Left lung (tissue), 10 donors: ENCODE results near the gene CRYBG3. TPM values are rescaled to one million over a fixed set of nuclear protein-coding genes. Genes with fewer than 3 reads are reported as not detected.
A peak's percentile ranks its signal among the peaks of the same experiment; 100 is the strongest.

Source experiments
- ATAC-seq: fragments of 200-7000 bp; cut with Tn5 transposase; one replicate; pipeline ENCODE4 v1.9.1; 2020; ENCODE audit warnings: moderate library complexity
- DNase-seq, 4 donors: peaks; one replicate each; pipeline ENCODE4 v3.0.0-alpha.2; 2013 to 2020
- H3K27ac ChIP-seq, 2 donors: fragments of 200-600 bp; sonication (generic) in 1 of 2; one replicate each; pipeline versions ENCODE4 v1.5.0 to v1.8.0; 2020 to 2021
- H3K27me3 ChIP-seq, 2 donors: fragments of 200-600 bp; sonication (generic) in 1 of 2; one replicate each; pipeline versions ENCODE4 v1.5.0 to v1.8.0; 2020 to 2021
- H3K36me3 ChIP-seq, 2 donors: fragments of 200-600 bp; sonication (generic) in 1 of 2; one replicate each; pipeline versions ENCODE4 v1.5.0 to v1.8.0; 2020 to 2021
- H3K4me1 ChIP-seq, 2 donors: fragments of 200-600 bp; one replicate each; pipeline ENCODE4 v1.8.0; 2021
- H3K4me3 ChIP-seq, 2 donors: fragments of 200-600 bp; sonication (generic) in 1 of 2; one replicate each; pipeline versions ENCODE4 v1.5.0 to v1.8.0; 2020 to 2021; ENCODE audit warnings: mild to moderate bottlenecking in 1 of 2
- H3K9me3 ChIP-seq, 2 donors: fragments of 200-600 bp; sonication (generic) in 1 of 2; one replicate each; pipeline versions ENCODE4 v1.5.0 to v1.8.0; 2020 to 2021
- intact Hi-C, 2 donors: fragments of 100-400 bp; cut with DNase I; formaldehyde crosslinking; loops; one replicate each; pipeline versions ENCODE4 v1.11.2 to v1.14.2; 2022
- polyA plus RNA-seq, 6 donors: library from polyadenylated mRNA; unstranded; fragments of 120-200 nt; gene quantifications; one replicate each; pipeline ENCODE4 v1.2.1, GENCODE V29; 2013; ENCODE audit not compliant: insufficient read length in 6 of 6
- total RNA-seq, 2 donors: library from RNA; stranded (reverse); fragmentation: NEBNext Ultra II Directional; extraction: Animal tissue kit (Norgen Biotek cat#: 25700); gene quantifications; one replicate each; pipeline ENCODE4 v1.2.1, GENCODE V29; 2021
- TF ChIP-seq, protein P1 (sequence below), 2 donors: fragments of 200-600 bp; sonication (generic) in 1 of 2; IDR thresholded peaks; one replicate each; pipeline versions ENCODE4 v1.5.0 to v1.8.0; 2021; ENCODE audit warnings: antibody characterized with exemption in 2 of 2
- donor health status: DM: no; HTN: yes; CAD: no.
- donor health status: DM: no; HTN: no; CAD: no.

The CRYBG3 gene
- total and polyA plus RNA-seq, 8 donors: 24.2 to 38.4 (median 31.6) TPM

DNA sequence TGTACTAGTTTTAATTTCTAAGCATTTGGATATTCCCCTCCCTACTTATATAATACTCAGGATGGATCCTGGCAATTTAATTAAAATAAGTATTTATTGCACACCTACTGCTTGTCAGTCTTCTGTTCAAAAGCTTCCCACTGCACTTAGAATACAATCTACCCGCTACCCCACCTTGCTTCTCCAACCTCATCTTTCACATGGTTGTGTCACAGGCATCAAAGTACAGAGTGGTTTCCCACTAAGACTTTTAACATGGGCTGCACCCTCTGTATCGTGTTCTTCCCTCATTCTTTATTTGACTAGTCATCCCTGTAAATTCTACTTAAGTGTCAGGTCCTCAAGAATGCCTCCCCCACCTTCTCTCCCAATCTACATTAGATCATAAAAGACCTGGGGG is 115.4 kb downstream of the CRYBG3 start:
- Histone ChIP-seq H3K9me3 (no peaks in the 10 kb centered on the region), H3K27me3 (no peaks in the 10 kb centered on the region), H3K36me3 (peaks cover 0 to 50% of the 10 kb centered on the region in 2 donors), H3K4me1 (no peaks in the 10 kb centered on the region), H3K27ac (no peak overlapping the region), H3K4me3 (no peak overlapping the region)
- intact Hi-C loops: no loop called here
- DNase-seq (no peak), ATAC-seq (no peak)
- TF ChIP-seq, protein P1, sequence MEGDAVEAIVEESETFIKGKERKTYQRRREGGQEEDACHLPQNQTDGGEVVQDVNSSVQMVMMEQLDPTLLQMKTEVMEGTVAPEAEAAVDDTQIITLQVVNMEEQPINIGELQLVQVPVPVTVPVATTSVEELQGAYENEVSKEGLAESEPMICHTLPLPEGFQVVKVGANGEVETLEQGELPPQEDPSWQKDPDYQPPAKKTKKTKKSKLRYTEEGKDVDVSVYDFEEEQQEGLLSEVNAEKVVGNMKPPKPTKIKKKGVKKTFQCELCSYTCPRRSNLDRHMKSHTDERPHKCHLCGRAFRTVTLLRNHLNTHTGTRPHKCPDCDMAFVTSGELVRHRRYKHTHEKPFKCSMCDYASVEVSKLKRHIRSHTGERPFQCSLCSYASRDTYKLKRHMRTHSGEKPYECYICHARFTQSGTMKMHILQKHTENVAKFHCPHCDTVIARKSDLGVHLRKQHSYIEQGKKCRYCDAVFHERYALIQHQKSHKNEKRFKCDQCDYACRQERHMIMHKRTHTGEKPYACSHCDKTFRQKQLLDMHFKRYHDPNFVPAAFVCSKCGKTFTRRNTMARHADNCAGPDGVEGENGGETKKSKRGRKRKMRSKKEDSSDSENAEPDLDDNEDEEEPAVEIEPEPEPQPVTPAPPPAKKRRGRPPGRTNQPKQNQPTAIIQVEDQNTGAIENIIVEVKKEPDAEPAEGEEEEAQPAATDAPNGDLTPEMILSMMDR (IDR thresholded peaks at IDR 0.05): no peak

DNA sequence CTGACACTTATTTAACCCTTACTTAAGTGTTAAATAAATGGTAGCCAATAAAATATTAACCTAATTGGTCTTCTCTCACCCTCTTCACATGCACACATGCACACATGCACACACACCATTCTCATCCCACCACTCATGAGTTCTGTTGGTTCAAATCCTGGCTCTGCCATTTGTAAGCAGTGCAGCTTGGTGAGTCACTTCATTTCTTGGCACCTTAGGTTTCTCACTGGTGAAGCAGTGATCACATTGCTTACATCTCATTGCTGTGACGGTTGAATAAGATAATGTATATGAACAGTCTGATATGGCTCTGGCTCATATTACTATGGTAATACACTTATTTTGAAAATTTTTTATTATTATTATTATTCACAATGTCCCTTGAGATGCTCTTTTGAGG is 116.6 kb downstream of the CRYBG3 start:
- no peak for ATAC-seq
- H3K4me3 ChIP-seq: no peak overlapping the region

DNA sequence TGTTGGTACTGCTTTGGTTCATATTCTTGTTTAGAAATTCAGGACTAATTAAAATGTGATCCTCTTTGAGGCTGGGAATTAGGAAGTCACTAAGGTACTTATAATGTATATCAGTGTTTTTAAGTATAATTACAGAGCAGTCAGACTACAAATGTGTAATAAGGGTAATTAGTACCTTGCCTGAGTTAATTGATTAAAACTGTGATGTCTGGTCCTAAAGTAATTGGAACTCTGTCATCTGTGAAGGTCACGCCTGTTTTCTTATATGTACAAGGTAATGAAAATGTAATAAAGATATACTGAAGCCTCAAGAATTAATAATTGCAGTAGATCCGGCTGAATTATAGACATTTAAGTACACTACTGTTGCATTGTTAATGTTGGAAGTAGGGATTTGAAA is 117.6 kb downstream of the CRYBG3 start:
- no peaks in the 10 kb centered on the region for H3K27me3 ChIP-seq
- no peak overlapping the region for H3K27ac ChIP-seq
- H3K4me3 ChIP-seq: no peak overlapping the region
- H3K4me1 ChIP-seq: no peaks in the 10 kb centered on the region
- intact Hi-C loops: no loop called here
- TF ChIP-seq, protein P1 (IDR thresholded peaks at IDR 0.05): no peak
- H3K36me3 ChIP-seq: peaks cover 0 to 57% of the 10 kb centered on the region in 2 donors
- ATAC-seq (no peak), DNase-seq (no peak)
- no peaks in the 10 kb centered on the region for H3K9me3 ChIP-seq

More for the DNA sequence above, 116.6 kb downstream of the CRYBG3 start:
- H3K9me3 ChIP-seq: no peaks in the 10 kb centered on the region
- no peaks in the 10 kb centered on the region for H3K4me1 ChIP-seq
- H3K27me3 ChIP-seq: no peaks in the 10 kb centered on the region
- no peak overlapping the region for H3K27ac ChIP-seq
- intact Hi-C loops: no loop called here
- no peak for DNase-seq
- TF ChIP-seq, protein P1 (IDR thresholded peaks at IDR 0.05): no peak
- peaks cover 0 to 57% of the 10 kb centered on the region in 2 donors for H3K36me3 ChIP-seq

DNA sequence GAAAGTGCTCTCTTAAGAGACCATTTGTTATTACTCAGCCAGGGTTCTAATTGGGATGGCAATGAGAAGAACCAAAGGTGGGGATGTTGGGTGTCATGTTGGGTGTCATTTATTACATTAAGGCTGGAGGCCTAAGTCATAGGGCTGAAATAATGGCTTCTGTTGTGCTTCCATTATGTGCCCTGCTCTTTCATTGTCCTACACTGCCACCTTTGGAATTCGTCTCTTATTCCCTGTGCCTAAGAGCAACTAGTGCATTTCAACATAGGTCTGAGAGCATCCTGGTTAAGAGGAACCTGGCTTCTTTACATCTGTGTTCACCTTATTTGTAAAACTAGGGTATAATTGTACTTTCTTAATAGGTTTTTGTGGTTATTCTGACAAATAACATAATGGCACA is 118.2 kb downstream of the CRYBG3 start:
- peaks cover 0 to 58% of the 10 kb centered on the region in 2 donors for H3K36me3 ChIP-seq
- TF ChIP-seq, protein P1 (IDR thresholded peaks at IDR 0.05): peak in 1 of 2 donors; percentile 10
- intact Hi-C loops: no loop called here

DNA sequence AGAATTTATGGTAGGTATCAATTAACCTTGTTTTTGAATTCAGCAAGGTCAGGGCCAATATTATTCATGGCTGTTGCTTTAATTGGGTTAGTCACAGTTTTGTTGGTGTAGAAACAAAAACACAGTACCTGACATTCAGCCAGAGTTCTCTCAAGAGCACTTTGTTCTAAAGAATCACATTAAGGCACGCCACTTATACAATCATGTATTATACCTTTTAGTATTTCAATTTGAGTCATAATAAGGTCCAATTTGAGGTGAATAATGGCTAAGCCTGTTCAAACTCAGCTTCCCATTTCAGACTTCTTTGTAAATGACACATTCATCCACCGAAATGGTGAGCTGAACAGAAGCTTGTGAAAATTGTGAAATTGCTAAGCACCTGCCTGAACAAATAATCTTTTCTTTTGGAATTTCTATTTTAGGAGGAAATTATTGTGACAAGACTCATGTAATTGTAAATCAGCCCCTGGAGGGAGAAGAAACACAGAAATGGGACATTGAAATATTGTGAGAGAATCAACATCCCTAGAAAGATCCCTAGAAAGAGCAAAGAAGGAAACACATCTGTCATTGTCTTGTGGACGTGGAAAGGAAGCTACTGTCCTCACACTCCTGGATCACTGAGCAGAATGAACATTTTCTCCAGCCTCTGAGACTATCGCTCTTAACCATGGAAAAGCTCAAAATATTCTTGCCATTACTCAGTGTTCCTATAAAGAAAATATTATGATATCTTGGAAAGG is 121.2 kb downstream of the CRYBG3 start:
- Histone ChIP-seq H3K27me3 (no peaks in the 10 kb centered on the region), H3K27ac (no peak overlapping the region), H3K9me3 (no peaks in the 10 kb centered on the region), H3K4me3 (no peak overlapping the region), H3K4me1 (no peaks in the 10 kb centered on the region), H3K36me3 (peaks cover 0 to 67% of the 10 kb centered on the region in 2 donors)
- TF ChIP-seq, protein P1 (IDR thresholded peaks at IDR 0.05): no peak
- ATAC-seq (peak; percentile 65), DNase-seq (no peak)
- intact Hi-C loops: no loop called here

More for the DNA sequence above, 118.2 kb downstream of the CRYBG3 start:
- H3K4me3 ChIP-seq: no peak overlapping the region
- ATAC-seq (peak; percentile 54), DNase-seq (peak in 1 of 4 donors; percentile 14)
- no peak overlapping the region for H3K27ac ChIP-seq
- no peaks in the 10 kb centered on the region for H3K4me1 ChIP-seq
- H3K27me3 ChIP-seq: no peaks in the 10 kb centered on the region
- H3K9me3 ChIP-seq: no peaks in the 10 kb centered on the region
